Nephron (organoid): Measurements from ENCODE around the gene SULT2A1.
A peak's percentile ranks its signal among the peaks of the same experiment; 100 is the strongest.

Experiments used
- H3K27ac Mint-ChIP-seq, 3 experiments: 2 replicates each; pipeline ENCODE4 v1.8.0; 2020; ENCODE audit warnings: mixed read lengths in 3 of 3, mild to moderate bottlenecking in 2 of 3, moderate library complexity in 1 of 3
- H3K27me3 Mint-ChIP-seq: 2 replicates; pipeline ENCODE4 v1.8.0; 2021; ENCODE audit warnings: low read depth, mild to moderate bottlenecking, moderate library complexity, mixed read lengths
- H3K36me3 Mint-ChIP-seq: 2 replicates; pipeline ENCODE4 v1.8.0; 2020; ENCODE audit warnings: low read depth, mixed read lengths
- H3K4me1 Mint-ChIP-seq: 2 replicates; pipeline ENCODE4 v1.8.0; 2020; ENCODE audit warnings: mixed read lengths
- H3K4me3 Mint-ChIP-seq, 3 experiments: 2 replicates each; pipeline ENCODE4 v1.8.0; 2020; ENCODE audit warnings: mild to moderate bottlenecking in 3 of 3, mixed read lengths in 3 of 3, moderate library complexity in 2 of 3
- H3K9me3 Mint-ChIP-seq: 2 replicates; pipeline ENCODE4 v1.8.0; 2020; ENCODE audit warnings: mixed read lengths
- CTCF ChIP-seq, 3 experiments: fragments of 200-600 bp; sonication (generic); IDR thresholded peaks; one replicate each; pipeline ENCODE4 v1.5.0; 2021; ENCODE audit warnings: antibody characterized with exemption in 3 of 3; ENCODE audit not compliant: unreplicated experiment in 3 of 3

Gene SULT2A1

GRCh38 chr19:47839411-47839810 lies 46.7 kb downstream of the SULT2A1 start:
- Mint-ChIP-seq H3K27ac (no peak overlapping the region), H3K4me1 (peaks cover 24% of the 10 kb centered on the region), H3K27me3 (peaks cover 15% of the 10 kb centered on the region), H3K9me3 (no peaks in the 10 kb centered on the region), H3K4me3 (no peak overlapping the region), H3K36me3 (no peaks in the 10 kb centered on the region)
- no peak for TF ChIP-seq CTCF (IDR thresholded peaks at IDR 0.05; ENCODE audit: unreplicated experiment in 3 of 3)

GRCh38 chr19:47836038-47836437 lies 50.1 kb downstream of the SULT2A1 start:
- no peak for TF ChIP-seq CTCF (IDR thresholded peaks at IDR 0.05; ENCODE audit: unreplicated experiment in 3 of 3)
- Mint-ChIP-seq H3K27me3 (peaks cover 5% of the 10 kb centered on the region), H3K4me1 (peaks cover 7% of the 10 kb centered on the region), H3K9me3 (no peaks in the 10 kb centered on the region), H3K36me3 (no peaks in the 10 kb centered on the region), H3K4me3 (no peak overlapping the region), H3K27ac (no peak overlapping the region)

GRCh38 chr19:47832723-47833122 lies 53.4 kb downstream of the SULT2A1 start:
- TF ChIP-seq CTCF (IDR thresholded peaks at IDR 0.05; ENCODE audit: unreplicated experiment in 3 of 3), result no peak
- Mint-ChIP-seq H3K4me1 (no peaks in the 10 kb centered on the region), H3K9me3 (no peaks in the 10 kb centered on the region), H3K4me3 (no peak overlapping the region), H3K27ac (no peak overlapping the region), H3K27me3 (no peaks in the 10 kb centered on the region), H3K36me3 (no peaks in the 10 kb centered on the region)

GRCh38 chr19:47826800-47827199 lies 59.3 kb downstream of the SULT2A1 start:
- peaks cover 5% of the 10 kb centered on the region for H3K27me3 Mint-ChIP-seq
- H3K4me3 Mint-ChIP-seq, result no peak overlapping the region
- H3K9me3 Mint-ChIP-seq, result no peaks in the 10 kb centered on the region
- no peaks in the 10 kb centered on the region for H3K36me3 Mint-ChIP-seq
- no peak overlapping the region for H3K27ac Mint-ChIP-seq
- peaks cover 6% of the 10 kb centered on the region for H3K4me1 Mint-ChIP-seq
- no peak for TF ChIP-seq CTCF (IDR thresholded peaks at IDR 0.05; ENCODE audit: unreplicated experiment in 3 of 3)

- Mint-ChIP-seq H3K9me3 (no peaks in the 10 kb centered on the region), H3K36me3 (no peaks in the 10 kb centered on the region), H3K27me3 (peaks cover 5% of the 10 kb centered on the region), H3K27ac (no peak overlapping the region), H3K4me1 (peaks cover 20% of the 10 kb centered on the region), H3K4me3 (no peak overlapping the region)
- no peak for TF ChIP-seq CTCF (IDR thresholded peaks at IDR 0.05; ENCODE audit: unreplicated experiment in 3 of 3)
Observed at GRCh38 chr19:47824396-47824795, 61.7 kb downstream of the SULT2A1 start.

GRCh38 chr19:47821460-47822020 lies 64.6 kb downstream of the SULT2A1 start, which contains the start of gene CRX:
Gene CRX (plus strand): TSS chr19:47821937. CDS start chr19:47834444, 12,507 bp downstream.
- H3K9me3 Mint-ChIP-seq, result no peaks in the 10 kb centered on the region
- no peaks in the 10 kb centered on the region for H3K36me3 Mint-ChIP-seq
- peaks cover 24% of the 10 kb centered on the region for H3K4me1 Mint-ChIP-seq
- H3K27ac Mint-ChIP-seq, result peak within 1 kb of the TSS; percentile 15 to 56 (median 45)
- H3K4me3 Mint-ChIP-seq, result no peak within 1 kb of the TSS
- H3K27me3 Mint-ChIP-seq, result peaks cover 19% of the 10 kb centered on the region
- TF ChIP-seq CTCF (IDR thresholded peaks at IDR 0.05; ENCODE audit: unreplicated experiment in 3 of 3), result no peak
